NCI-H187 (cell line): ENCODE data around the gene RUNX3.
"Not testable (repeated sequence)": the region's sequence is repeated elsewhere in the genome, so short reads cannot be mapped to it uniquely, and the experiment has no call there.

Experiments used
- DNase-seq, 2 experiments: peaks; one replicate each; lab custom pipeline; 2025; lab: John Stamatoyannopoulos, UW

RUNX3 gene

DNA sequence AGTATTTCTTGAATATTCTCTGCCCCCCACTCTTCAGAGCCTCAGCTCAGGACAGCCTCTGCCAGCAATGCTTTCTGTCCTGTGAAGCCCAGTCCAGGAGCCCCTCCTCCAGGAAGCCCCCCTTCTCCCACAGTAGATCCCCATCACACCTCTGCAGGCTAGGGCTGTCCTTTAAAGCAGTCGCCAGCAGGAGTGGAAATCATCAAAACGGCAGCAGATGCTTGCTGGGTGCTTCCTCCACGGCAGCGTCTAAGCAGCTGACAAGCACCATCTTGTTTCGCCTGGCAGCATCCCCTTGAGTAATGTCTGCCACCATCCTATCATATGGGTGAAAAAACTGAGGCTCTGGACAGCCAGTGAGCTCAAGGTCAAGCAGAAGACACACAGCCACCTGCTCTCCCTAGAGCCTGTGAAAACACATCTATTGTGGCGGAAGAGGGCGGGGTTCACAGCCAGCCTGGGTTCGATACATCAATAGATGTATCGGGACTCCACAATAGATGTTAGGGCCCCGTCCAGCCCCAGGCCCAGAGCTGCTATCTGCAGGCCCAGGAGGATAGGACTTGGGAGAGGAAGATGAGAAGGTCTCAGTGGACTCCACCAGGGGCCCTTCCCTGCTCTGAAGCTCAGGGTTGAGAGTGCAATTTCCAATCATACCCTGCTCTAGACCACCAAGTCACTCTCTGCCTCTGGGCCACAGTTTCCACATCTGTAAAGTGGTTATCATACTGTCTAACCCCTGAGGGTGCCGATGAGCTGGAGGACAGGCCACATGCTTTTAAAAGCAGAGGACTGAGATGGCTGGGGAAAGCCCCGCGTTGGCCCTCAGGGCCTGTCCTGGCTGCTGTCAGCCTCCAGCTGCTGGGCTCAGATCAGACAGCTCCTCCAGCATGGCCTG, 17.5 kb downstream of the RUNX3 start:
- DNase-seq, result no peak

DNA sequence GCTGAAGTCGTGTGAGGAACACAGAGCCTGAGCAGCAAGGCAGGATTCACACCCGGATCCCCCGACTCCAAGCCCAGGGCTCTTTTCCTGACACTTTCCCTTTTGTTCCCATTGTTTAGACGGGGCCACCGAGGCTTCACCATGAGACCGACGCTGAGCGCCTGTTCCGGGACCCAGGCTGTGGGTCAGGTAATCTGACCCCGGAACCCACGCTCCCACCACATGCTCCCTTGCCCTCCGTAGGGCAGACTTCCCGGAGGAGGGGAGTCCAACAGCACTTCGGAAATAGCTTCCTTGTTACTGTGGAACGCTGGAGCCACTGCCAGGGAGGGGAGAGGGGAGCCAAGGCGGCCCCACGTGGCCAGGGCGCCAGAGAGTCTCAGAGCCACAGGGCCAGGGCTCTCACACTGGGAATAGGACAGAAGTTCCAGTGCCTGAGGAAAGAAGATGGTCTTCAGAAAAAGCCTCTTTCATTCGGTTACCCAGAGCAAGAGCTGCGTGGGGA, 18.4 kb downstream of the RUNX3 start:
- no peak for DNase-seq

DNA sequence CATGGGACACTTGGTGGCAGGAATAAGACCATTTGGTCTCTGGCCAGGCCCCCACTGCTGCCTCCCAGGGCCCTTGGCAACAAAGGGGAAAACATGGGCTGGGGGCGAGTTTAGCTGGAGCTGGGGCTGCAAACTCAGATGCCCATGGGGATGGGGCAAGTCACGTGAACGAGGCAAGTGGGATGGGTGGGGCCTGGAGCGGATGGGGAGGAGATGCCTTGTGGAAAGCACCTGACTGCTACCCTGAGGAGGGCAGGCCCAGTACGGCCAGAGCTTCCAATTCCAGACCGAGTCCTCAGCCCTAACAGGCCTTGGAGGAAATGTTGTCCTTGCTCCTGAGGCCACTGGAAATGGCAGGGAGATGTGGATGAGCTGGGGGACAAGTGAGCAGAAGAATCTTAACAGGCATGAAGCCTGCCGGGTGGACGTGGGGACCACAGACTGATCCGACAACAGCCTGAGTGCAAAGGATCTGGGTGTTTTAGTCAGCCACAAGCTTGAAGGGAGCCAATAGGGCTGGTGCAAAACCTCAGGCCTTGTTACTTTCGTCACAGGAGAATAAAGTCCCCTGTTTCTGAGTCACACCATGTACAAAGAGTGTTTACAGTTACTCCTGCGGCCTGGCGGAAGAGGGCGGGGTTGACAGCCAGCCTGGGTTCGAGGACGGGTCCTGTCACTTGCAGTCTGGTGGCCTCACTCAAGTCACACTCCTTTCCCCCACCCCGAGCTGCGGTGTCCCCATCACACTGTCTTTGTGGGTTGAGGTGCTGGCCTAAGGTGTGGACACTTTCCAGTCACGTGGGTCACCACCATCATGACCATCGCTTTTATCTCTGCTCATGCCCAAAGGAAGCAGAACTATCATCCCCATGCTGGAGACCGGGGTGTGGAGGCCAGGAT, 19.1 kb downstream of the RUNX3 start:
- no peak for DNase-seq

DNA sequence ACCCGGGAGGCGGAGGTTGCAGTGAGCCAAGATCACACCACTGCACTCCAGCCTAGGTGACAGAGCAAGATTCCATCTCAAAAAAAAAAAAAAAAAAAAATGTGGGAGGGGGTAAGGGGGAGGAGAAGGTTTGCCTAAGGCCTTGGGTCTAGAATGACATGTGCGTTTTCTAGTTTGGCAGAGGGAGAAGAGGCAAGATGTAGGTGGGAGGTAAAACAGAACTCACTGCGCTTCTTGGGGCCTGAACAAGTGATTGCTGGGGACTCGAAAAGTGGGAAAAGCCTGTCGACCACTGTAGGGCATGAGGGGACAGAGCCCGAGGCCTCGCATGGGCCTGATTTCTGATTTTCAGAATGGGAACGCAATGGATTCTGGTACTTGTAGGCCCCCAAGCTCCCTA, 19.9 kb downstream of the RUNX3 start:
- no peak for DNase-seq

DNA sequence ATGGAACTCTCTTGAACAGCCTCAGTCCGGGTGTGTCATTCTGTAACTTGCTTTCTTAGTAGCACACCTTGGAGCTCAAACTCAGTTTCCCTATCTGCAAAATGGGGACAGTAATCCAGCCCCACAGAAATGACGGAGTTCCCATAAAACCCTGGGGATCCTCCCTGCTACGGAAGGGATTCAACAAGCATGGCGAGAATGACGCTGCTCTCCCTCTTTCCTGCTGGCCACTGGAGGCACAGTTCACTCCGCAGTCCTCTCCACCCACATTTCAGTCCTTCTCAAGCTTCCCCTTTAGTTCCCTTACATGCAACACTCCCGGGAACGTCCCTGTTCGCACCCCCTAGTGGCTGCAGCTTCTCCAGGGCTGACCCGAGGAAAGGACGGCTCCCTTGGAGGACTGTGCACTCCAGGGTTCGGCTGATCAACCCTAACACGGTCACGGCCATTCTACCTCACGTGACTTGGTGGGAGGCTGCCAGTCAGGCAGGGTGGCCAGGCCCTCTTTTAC, 20.6 kb downstream of the RUNX3 start:
- DNase-seq, result no peak

- DNase-seq, result no peak
These were observed 21.4 kb downstream of the RUNX3 start for GRCh38 chr1:24908591-24909259.

GRCh38 chr1:24907587-24908294, 22.3 kb downstream of the RUNX3 start:
- DNase-seq, result not testable (repeated sequence)

DNA sequence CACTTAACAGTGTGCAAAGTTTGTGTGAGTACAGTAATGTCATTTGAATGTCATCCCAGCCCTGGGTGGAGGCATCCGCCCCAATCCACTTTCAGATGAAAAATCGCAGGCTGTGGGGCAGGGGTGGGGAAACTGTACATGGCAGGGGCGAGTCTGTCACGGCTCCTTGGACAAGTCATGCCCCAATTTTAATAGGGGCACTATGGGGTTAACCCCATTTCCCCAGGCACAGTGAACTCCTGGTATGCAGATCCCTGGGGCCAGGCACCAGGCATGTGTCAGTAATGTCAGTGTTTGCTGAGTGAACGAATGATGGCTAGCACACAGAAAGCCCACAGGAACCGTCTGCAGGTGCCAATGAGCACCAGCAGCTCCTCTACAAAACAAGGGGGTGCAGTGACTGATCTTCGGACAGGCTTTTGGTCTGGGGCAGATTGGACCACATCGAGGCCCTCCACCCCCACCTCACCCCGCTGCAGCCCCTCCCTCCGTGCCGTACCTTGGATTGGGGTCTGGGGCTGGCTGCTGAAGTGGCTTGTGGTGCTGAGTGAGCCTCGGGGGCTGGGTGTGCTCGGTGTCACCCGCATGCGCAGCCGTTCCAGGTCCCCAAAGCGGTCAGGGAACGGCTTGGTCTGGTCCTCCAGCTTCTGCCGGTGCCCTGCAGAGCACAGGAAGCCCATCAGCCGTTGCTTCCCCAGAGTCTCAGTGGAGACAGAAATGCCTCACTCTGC, 23.2 kb downstream of the RUNX3 start:
- no peak for DNase-seq

DNA sequence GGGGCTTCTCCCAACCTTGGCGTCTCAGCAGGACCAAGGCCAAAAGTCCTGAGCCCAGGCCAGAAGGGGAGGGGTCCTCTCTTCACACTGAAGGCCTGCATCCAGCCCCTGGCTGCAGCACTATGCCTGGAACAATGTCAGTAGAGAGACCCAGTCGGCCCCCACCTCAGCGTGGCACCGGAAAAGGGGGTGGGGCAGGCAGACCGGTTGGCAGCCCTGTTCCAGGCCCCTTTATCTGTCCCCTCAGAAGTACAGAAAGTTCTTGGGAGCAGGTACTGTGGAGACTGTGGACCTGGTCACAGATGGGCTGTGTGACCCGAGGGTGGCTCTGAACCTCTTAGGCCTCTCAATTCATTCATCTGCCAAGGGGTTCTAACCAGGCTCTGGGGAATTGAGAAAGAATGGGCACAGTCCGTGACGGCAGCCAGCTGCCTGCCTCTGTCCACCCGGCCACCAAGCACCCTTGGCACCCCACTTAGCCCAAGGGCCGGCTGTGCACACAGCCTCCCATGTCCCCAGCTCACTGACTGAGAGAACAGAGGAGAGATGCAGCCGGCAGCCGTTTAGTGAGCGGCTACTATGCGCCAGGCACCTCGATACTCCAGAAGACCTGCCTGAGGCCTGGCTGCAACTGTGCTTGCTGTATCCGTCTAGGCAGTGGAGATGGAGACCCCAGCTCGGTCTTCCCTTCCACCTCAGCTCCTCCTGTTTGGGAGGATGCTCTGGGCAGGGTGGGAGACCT, 23.9 kb downstream of the RUNX3 start:
- DNase-seq, result no peak

DNA sequence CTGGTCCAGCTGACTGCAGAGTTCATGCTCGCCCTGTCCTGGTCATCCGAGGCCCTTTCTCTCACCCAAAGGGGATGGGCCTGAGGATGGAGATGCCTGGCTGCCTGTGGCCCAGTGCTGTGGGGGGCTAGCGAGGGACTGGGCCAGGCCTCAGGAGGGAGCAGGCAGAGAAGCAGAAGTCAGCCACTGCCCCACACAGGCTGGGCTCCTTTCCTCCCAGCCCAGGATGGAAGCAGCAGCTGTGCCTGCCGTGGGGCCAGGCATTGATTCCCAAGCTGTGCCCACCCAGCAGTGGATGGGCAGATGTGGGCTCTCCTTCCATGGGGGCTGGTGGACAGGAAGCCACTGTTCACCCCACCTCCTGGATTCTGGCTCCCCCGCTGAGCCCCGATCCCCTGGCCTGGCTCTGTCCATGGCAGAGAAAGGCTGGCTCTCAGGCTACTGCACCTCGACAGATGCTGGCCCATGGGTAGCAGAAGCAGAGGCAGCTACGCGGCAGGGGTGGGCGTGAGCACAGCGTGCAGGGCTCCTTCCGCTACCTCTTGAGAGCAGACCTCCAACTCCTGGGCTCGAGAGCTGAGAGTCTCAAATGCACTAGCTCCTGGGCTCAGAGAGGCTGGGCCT, 24.6 kb downstream of the RUNX3 start:
- DNase-seq, result no peak

DNA sequence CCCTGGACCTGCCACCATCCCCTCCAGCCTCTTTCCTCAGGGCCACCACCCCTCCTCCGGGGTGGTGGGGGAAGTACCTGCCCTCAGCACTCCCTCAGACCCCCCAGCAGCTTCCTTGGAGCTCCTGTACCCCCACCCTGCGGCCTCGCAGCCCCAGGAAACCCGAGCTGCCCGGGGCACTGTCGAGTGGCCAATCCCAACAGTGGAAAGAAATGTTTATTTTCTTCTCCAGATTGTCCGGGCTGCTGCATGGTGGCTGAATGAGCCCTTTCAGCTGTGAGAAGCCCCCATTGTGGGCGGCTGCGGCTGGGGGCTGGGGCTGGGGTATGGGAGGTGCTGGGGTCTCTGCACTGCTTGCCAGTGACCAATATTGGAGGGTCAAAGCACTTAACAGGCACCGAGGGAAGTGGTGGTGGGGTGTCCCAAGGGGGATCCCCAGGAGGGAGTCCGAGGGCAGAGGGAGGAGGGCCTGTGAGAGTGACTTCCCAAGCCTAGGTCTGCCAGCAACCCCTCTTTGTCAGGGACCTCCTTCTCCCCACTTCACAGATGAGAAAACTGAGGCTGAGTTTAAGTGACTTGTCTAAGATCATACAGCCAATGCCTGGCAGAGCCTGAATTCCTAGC, 25.2 kb downstream of the RUNX3 start:
- DNase-seq, result no peak

DNA sequence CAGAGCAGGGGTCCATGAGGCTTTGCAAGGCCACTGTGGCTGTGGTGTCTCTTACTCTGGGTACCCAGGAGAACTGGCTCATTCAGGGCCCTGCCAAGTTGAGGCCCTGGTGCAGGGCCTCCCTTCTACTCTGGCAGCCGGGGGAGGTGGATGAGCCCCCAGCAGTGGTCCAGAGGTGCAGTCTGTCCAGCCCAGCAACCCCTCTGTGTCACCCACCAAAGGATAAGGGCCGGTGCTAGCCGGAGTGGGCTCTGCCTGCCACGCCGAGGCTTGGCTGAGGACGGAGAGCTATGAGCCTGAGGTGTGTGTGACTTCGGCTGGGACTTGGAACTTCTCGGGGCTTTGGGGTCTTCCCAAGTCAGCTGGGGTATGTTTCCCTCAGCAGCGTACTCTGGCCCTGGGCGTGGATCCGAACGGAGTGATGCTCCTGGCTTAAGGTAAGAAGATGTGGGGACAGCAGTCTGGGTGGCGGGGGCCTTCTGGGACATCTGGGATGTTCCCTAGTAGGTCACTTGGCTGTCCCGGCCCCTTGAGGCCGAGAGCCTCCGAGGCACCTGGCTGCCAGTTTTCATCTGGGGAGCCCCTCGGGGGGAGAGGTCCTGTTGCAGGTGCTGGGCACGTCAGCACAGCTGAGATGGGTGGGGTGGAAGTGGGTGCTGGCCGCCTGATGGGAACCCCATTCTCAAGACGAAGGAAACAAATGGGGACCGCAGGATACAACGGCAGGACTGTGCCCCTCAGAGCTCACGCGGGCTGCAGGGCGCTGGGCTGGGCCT, 25.9 kb downstream of the RUNX3 start:
- DNase-seq, result no peak

GRCh38 chr1:24903560-24903954, 26.5 kb downstream of the RUNX3 start:
- no peak for DNase-seq

DNA sequence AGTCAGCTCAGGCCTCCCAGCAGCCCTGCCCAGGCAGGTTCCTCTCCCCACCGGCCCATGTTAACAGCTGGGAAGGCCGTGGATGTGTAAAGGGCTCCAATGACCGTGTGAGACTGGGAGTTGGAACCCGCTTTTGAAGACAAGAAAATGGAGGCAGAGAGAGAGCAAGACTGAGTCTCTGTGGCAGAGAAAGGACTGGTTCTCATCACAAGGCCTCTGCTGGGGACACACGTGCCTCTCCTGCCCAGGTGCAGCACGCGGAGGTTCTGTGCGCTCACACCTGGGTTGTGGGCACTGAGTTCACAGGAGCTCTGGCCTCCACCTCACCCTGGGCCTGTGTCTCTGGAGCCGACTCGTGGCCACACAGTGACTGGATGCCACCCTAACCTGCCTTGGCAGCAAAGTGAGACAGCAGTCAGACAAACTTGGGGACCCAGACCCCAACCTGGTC, 27.0 kb downstream of the RUNX3 start:
- DNase-seq, result no peak

DNA sequence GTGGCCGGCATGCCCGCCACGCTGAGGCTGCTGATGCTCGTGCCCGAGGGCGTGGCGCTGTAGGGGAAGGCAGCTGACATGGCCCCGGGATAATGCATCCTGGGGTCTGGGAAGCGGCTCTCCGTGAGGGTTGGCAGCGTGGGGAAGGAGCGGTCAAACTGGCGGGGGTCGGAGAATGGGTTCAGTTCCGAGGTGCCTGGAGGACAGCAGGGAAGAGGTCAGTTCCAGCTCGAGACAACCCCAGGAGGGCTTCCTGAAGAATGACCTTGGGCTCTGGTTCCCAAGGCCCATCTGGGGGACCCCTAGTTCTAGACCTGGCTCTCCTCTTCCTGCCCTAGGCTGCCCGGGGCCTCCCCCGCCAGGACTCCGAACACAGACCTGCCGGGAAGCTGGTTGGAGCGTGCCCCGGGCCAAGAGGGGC, 27.6 kb downstream of the RUNX3 start:
- DNase-seq, result no peak

GRCh38 chr1:24901791-24902470, 28.1 kb downstream of the RUNX3 start:
- no peak for DNase-seq

GRCh38 chr1:24900985-24901781, 28.9 kb downstream of the RUNX3 start:
- DNase-seq, result no peak
